Body of pancreas (tissue), 4 donors: Measurements from ENCODE around the gene ZMYND15.

Experiments
- POLR2A ChIP-seq, 3 donors: fragments of 450-650 bp; IDR thresholded peaks; one replicate each; pipeline ENCODE4 v1.6.1; 2016; ENCODE audit warnings: antibody characterized with exemption in 3 of 3, mild to moderate bottlenecking in 2 of 3
- TF ChIP-seq, protein P1 (sequence below), 7 experiments: fragments of 450-650 bp in 4 of 7; fragments of 200-600 bp in 3 of 7; sonication (generic) in 3 of 7; IDR thresholded peaks; one replicate each; pipeline ENCODE4 v1.5.1; 2016 to 2019; ENCODE audit warnings: antibody characterized with exemption in 7 of 7

DNA sequence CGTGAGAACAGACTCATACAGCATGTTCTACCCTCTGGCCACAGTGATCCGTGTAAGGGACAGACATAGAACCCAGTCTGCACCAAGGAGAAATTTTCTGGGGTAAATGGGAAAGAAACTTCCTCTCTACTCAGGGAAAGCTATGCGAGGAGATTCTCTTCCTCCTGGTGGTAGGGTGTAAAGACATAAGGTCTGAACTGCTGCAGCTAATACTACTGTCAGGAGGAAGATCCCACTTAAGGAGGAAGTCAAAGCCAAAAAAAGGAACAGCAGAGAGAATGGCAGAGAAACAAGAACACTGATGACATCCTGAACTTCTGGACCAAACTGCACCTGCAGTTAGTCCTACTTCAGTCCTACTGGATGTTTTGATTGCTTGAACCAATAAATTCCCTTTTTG lies 25.0 kb downstream of the ZMYND15 start:
- TF ChIP-seq POLR2A (IDR thresholded peaks at IDR 0.05), result peak in 1 of 3 donors; percentile 32
- TF ChIP-seq, protein P1, sequence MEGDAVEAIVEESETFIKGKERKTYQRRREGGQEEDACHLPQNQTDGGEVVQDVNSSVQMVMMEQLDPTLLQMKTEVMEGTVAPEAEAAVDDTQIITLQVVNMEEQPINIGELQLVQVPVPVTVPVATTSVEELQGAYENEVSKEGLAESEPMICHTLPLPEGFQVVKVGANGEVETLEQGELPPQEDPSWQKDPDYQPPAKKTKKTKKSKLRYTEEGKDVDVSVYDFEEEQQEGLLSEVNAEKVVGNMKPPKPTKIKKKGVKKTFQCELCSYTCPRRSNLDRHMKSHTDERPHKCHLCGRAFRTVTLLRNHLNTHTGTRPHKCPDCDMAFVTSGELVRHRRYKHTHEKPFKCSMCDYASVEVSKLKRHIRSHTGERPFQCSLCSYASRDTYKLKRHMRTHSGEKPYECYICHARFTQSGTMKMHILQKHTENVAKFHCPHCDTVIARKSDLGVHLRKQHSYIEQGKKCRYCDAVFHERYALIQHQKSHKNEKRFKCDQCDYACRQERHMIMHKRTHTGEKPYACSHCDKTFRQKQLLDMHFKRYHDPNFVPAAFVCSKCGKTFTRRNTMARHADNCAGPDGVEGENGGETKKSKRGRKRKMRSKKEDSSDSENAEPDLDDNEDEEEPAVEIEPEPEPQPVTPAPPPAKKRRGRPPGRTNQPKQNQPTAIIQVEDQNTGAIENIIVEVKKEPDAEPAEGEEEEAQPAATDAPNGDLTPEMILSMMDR (IDR thresholded peaks at IDR 0.05), result no peak
